GM19455 (cell line): ENCODE data around the gene ATP8A2.

ENCODE experiments used
- ATAC-seq: cut with Tn5 transposase; IDR thresholded peaks from one replicate; pipeline ENCODE4 v1.9.1; 2021; ENCODE audit not compliant: unreplicated experiment

The ATP8A2 gene

DNA sequence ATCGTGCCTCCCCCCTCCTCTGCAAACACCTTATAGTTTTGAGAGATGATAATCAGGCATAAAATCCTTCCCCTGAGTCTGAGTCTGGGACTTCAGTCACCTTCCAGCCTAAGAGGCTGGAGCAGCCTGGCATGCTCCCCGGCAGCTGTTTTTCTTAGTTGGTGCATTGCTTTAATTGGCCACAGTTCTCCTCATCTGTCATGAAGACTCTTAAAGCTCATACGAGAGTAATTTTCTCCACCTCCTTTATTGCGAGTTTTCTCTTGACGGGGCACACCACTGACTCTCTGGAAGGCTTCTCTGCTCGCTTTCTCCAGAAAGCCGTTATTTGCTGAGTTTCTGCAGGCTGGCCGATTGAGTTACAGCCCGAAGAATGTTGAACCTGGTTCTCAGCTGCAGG is 310.5 kb downstream of the ATP8A2 start:
- ATAC-seq: no peak

DNA sequence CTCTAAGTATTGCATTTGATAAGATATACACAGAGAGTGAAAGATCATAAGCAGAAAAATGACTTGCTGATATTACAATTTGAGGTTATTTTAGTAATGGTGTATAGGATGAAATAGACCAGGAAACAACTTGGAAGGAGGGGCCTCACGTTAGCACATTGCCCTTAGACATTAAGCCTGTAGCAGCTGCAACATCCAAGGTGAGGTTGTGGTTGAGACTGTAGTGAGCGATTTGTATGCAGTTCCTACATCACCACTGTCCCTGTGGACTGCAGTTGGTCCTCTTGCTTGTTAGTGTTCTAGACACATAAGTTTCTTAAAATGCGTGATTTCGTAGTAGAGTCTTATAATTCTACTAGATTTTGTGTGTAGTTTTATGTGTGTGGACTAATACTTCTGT is 311.3 kb downstream of the ATP8A2 start:
- no peak for ATAC-seq

GRCh38 chr13:25683662-25684370 is 312.0 kb downstream of the ATP8A2 start:
- no peak for ATAC-seq

GRCh38 chr13:25684491-25684890 is 312.7 kb downstream of the ATP8A2 start:
- no peak for ATAC-seq

- ATAC-seq: no peak
Observed at GRCh38 chr13:25686831-25687470, 315.2 kb downstream of the ATP8A2 start.

- no peak for ATAC-seq
Observed at GRCh38 chr13:25687471-25688225, 315.9 kb downstream of the ATP8A2 start.

DNA sequence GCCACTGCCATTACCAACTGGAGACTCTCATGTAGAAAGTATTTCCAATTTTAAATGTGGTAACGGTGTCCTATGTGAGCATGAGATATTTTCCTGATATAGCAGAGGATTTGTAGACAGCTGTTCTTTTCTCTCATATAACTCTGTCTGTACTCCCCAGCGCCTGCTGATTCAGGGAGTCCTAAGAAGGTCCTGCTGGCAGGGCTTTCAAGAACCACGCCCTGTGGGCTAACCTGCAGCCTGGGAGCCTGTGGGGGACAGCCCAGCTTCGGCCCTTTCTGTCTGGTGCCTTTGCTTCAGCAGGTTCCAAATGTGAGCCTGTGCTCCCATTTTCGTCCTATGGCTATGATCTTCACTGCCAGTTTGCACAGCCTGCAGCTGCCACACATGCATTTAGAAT is 316.8 kb downstream of the ATP8A2 start:
- ATAC-seq: no peak

GRCh38 chr13:25689539-25689938 is 317.8 kb downstream of the ATP8A2 start:
- no peak for ATAC-seq

DNA sequence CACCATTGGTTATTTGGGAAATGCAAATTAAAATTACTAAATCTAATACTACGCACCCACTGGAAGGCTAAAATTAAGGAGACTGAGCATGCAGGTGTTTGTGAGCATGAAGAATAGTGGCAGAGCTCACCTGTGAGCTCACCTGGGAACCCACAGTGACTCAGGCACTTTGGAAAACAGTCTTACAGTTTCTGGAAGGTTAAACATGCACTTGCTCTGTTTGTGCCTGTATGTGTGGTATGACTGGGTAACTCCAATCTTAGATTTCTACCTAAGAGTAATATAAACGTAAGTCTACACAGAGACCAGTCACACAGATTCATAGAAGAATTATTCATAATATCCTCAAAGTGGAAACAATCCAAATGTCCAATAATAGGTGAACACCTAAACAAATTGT is 318.8 kb downstream of the ATP8A2 start:
- ATAC-seq: no peak

DNA sequence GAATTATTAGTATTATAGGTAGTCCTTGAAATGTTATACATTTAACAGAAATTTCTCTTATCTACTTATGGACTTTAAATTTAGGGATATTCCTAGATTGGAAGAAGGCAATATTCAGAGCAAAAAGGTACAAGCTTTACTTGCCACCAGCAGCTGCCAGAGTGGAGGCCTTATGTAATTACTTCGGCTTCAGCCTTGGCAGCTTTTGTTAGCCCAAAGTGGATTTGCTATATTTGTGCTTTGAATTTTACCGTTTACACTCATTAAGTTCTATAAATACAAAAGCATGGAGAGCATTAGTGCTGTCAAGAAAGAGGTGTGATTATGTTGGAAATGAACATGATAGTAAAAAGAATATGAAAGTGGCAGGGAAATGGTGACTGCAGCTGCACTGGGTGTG is 319.9 kb downstream of the ATP8A2 start:
- ATAC-seq: no peak

- no peak for ATAC-seq
Observed at GRCh38 chr13:25692099-25692498, 320.3 kb downstream of the ATP8A2 start.

DNA sequence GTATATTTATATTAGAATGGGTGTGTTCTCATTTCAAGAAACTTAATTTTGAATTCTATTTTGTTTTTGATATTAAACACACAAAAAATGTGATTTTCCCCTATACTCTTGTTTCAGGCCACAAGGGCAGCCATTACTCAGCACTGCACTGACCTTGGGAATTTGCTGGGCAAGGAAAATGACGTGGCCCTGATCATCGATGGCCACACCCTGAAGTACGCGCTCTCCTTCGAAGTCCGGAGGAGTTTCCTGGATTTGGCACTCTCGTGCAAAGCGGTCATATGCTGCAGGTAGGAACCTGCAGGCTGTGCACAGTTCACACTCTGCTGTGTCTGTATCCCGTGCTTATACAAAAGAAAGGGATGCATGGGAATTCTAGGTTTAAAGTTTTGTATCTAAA is 327.3 kb downstream of the ATP8A2 start:
- no peak for ATAC-seq

DNA sequence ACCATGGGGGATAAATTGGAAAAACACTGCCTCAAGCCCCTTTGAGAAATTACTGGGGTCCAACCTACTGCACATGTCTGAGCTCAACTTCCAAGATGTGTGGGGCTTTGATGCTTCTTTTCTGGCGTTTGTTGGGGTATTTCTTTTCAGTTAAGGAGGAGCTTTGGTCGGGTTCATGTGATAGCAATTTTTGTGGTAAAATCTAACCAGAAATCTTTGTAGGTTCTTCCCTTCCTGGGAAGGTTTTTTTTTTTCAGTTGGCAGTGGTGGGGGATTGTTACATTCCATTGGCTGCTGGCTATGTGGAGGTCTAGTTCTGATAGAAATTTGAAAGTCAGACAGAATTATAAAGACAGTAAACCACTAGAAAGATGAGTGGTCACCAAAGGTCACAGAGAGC is 327.8 kb downstream of the ATP8A2 start:
- no peak for ATAC-seq

DNA sequence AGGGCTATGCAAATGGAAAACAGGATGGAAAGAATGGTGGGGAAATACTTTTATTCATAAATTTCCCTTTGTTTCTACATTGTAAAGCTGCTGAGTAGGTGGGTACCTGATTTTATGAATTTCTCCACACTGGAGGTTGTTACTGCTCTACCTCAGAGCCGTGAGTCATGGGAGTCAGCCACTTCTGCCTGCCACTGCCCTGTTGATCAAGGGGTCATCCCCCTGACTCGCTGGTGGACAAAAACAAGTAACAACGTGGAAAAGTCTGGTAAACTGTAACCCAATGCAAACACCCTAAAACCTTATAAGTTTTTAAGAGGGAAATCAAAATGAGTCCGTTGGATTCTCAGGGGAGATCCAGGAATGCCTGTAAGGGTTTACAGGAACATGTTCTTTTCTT is 329.5 kb downstream of the ATP8A2 start:
- no peak for ATAC-seq

GRCh38 chr13:25702386-25702785 is 330.6 kb downstream of the ATP8A2 start:
- ATAC-seq: no peak

DNA sequence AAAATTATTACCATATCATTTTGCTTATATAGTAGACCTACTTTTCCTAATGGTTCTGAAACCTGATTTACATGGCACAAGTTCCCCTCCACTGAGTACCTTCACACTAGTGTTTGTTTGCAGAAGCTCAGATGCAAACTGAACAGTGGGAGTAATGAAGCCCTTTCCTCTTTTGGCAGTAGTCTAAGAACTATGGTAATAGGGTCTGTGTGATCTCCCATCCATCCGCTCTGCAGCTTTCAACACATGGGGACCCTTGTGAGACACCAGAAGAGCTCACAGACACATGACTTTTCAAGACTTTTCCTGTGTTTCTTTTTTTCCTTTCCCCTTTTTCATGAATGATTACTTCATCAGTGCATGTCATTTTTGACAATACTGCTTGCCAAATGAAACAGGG is 336.0 kb downstream of the ATP8A2 start:
- ATAC-seq: no peak

GRCh38 chr13:25708268-25708667 is 336.5 kb downstream of the ATP8A2 start:
- ATAC-seq: no peak

- ATAC-seq: no peak
Observed at GRCh38 chr13:25709088-25709487, 337.3 kb downstream of the ATP8A2 start.

- ATAC-seq: no peak
Observed at GRCh38 chr13:25715760-25716159, 344.0 kb downstream of the ATP8A2 start.

GRCh38 chr13:25717666-25718197 is 346.0 kb downstream of the ATP8A2 start:
- ATAC-seq: no peak

- ATAC-seq: no peak
Observed at GRCh38 chr13:25719666-25720065, 347.9 kb downstream of the ATP8A2 start.

DNA sequence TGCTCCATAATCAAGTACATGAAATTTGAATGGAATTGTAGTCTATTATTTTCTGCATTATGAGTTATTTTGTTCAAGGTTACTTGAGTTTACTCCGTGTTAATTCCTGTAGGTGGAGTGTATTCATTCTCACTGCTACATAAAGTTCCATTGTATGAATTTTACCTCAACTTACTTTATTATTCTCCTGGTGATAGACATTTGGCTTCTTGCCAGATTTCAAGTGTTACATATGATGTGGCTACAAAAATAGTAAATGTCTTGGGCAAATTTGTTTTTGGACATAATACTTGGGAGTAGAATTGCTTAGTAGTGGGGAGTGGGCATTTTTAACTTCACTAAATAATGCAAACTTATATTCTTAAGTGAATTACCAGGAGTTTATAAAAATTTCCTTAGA is 351.1 kb downstream of the ATP8A2 start:
- ATAC-seq: no peak
